Astrocyte of the cerebellum (primary cell): ENCODE measurements around the gene CDH10.

Source experiments
- DNase-seq: peaks from one replicate; pipeline ENCODE4 v3.0.0-alpha.2; 2011; ENCODE audit warnings: low read depth
- H3K4me3 ChIP-seq: 2 replicates; pipeline ENCODE4 v1.5.1; 2011; ENCODE audit warnings: mild to moderate bottlenecking, low read depth, low read length, moderate library complexity
- in situ Hi-C: cut with HindIII; loops from 2 replicates; pipeline ENCODE4 v1.10.0; 2017; ENCODE audit warnings: low sequenced_read_pairs
- TF ChIP-seq, protein P1 (sequence below): IDR thresholded peaks from 2 replicates; pipeline ENCODE4 v1.5.1; 2012; ENCODE audit warnings: low read length, low read depth, moderate library complexity, mild to moderate bottlenecking; ENCODE audit errors: missing control alignments

The CDH10 gene

DNA sequence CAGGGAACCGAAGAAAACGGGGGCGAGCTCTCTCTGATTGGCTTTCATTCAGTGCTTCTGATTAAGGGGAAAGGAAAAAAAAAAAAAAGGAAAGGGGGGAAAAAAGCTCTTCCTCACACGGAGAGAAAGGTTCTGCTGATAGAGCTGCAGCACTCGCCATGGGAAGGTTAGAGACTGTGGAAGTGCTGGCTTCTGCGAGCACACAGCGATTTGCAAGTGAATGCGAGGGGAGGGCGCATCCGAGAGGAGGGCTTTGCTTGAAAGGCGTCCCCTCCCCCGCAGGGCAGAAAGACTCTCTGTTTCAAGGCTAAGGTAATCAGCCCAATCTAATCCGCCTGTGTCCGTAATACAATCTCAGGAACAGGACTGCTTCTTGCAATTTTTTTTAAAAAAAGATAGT is at the start of gene CDH10:
CDH10 (minus strand) TSS at position 218 of the 400 bp plus-strand sequence. CDS start 51,488 bp downstream, outside the sequence.
- in situ Hi-C loops, result no loop called here
- TF ChIP-seq, protein P1, sequence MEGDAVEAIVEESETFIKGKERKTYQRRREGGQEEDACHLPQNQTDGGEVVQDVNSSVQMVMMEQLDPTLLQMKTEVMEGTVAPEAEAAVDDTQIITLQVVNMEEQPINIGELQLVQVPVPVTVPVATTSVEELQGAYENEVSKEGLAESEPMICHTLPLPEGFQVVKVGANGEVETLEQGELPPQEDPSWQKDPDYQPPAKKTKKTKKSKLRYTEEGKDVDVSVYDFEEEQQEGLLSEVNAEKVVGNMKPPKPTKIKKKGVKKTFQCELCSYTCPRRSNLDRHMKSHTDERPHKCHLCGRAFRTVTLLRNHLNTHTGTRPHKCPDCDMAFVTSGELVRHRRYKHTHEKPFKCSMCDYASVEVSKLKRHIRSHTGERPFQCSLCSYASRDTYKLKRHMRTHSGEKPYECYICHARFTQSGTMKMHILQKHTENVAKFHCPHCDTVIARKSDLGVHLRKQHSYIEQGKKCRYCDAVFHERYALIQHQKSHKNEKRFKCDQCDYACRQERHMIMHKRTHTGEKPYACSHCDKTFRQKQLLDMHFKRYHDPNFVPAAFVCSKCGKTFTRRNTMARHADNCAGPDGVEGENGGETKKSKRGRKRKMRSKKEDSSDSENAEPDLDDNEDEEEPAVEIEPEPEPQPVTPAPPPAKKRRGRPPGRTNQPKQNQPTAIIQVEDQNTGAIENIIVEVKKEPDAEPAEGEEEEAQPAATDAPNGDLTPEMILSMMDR, result no peak
- peak within 1 kb of the TSS; percentile 41 for H3K4me3 ChIP-seq
- DNase-seq, result peak; percentile 29

- no peak for DNase-seq
- TF ChIP-seq, protein P1, result no peak
- in situ Hi-C loops, result no loop called here
- H3K4me3 ChIP-seq, result no peak overlapping the region
Observed at GRCh38 chr5:24693609-24694008, 48.8 kb upstream of the CDH10 start.

- H3K4me3 ChIP-seq, result no peak overlapping the region
- DNase-seq, result no peak
- in situ Hi-C loops, result no loop called here
- TF ChIP-seq, protein P1, result no peak
Observed at GRCh38 chr5:24691074-24691473, 46.3 kb upstream of the CDH10 start.

DNA sequence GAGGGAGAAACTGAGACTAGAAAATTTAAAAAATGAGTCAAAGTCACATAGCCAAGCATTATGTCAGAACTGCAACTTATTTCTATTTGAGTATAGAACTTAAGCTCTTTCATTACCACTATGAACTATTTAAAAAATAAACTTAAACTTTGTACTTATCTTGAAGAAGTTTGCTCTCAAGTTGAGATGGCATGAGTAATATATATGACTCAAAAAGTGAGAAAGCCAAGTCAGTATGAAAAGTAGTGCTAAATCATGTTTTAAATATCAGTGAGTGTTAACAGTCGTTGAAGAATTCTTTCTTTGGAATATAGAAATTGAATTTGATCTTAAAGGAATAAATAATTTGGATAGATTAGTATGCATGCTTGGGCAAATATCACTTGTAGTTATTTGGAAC is 36.3 kb upstream of the CDH10 start:
- DNase-seq, result no peak
- in situ Hi-C loops, result no loop called here
- H3K4me3 ChIP-seq, result no peak overlapping the region
- TF ChIP-seq, protein P1, result no peak

DNA sequence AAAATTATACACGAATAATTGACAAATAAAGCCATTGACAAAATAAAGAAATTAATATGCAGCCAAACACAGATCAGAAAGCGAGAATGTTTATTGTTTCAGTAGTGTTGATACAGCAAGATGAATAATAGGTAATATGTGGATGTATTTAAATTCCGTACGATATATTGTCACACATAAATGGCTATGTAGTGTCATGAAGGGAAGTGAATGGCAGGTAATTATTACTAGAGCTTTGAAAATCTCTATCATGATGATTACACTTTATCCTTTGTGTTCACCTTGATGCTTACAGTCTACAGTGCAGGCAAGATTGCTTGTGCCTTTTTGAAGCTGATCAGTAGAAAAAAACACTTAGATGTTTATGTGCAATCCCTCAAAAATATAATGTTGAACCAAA is 23.3 kb upstream of the CDH10 start:
- TF ChIP-seq, protein P1, result no peak
- no peak overlapping the region for H3K4me3 ChIP-seq
- DNase-seq, result no peak
- in situ Hi-C loops, result no loop called here

GRCh38 chr5:24649531-24649930 is 4.8 kb upstream of the CDH10 start:
- TF ChIP-seq, protein P1, result no peak
- H3K4me3 ChIP-seq, result no peak overlapping the region
- in situ Hi-C loops, result no loop called here
- no peak for DNase-seq

DNA sequence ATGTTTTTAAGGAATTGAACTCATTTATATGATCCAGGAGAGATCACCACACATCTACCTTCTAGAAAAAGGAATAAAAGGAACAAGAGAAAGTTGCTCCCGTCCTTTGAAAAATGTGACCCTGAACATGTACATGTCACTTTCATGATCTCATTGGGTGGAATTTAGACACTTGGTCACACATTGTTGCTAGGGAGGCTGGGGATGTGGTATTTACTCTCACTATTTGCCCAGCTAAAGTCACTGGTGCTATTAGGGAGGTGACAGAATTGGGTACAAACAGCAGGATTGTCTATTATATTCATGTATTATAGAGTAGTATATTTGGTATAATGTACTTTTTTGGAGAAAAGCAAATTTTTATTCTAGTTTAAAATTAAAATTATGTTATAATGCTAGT is 2.1 kb upstream of the CDH10 start:
- DNase-seq, result no peak
- TF ChIP-seq, protein P1, result no peak
- no peak overlapping the region for H3K4me3 ChIP-seq
- in situ Hi-C loops, result no loop called here
